Mucosa of descending colon (tissue), 3 donors: ENCODE results near the gene DIAPH2. TPM values are rescaled to one million over a fixed set of nuclear protein-coding genes. Genes with fewer than 3 reads are reported as not detected.

Source experiments
- ATAC-seq: fragments of 200-7000 bp; cut with Tn5 transposase; one replicate; pipeline ENCODE4 v1.9.1; 2020; ENCODE audit warnings: mild to moderate bottlenecking, moderate library complexity
- DNase-seq, 3 donors: peaks; one replicate each; pipeline ENCODE4 v3.0.0-alpha.2; 2020
- H3K36me3 ChIP-seq: fragments of 200-600 bp; one replicate; pipeline ENCODE4 v1.8.0; 2021; ENCODE audit warnings: low read depth, mild to moderate bottlenecking
- H3K4me1 ChIP-seq: fragments of 200-600 bp; one replicate; pipeline ENCODE4 v1.8.0; 2021; ENCODE audit warnings: low read depth, mild to moderate bottlenecking
- H3K4me3 ChIP-seq: fragments of 200-600 bp; one replicate; pipeline ENCODE4 v1.8.0; 2021; ENCODE audit warnings: mild to moderate bottlenecking
- H3K9me3 ChIP-seq: fragments of 200-600 bp; one replicate; pipeline ENCODE4 v1.8.0; 2021; ENCODE audit warnings: mild to moderate bottlenecking
- intact Hi-C, 2 donors: fragments of 100-400 bp; cut with DNase I in 1 of 2; cut with micrococcal nuclease in 1 of 2; formaldehyde crosslinking; loops; one replicate each; pipeline versions ENCODE4 v1.11.0 to v1.11.1; 2022; cut with DNase I, micrococcal nuclease
- total RNA-seq, 3 donors: library from RNA; stranded (reverse); fragmentation: NEBNext Ultra II Directional in 2 of 3; extraction: Animal tissue kit (Norgen Biotek cat#: 25700) in 2 of 3; gene quantifications; one replicate each; pipeline versions ENCODE4 v1.2.1 to v1.2.4, GENCODE V29; 2021 to 2023
- TF ChIP-seq, protein P1 (sequence below): fragments of 200-600 bp; IDR thresholded peaks from one replicate; pipeline ENCODE4 v1.8.0; 2022; ENCODE audit warnings: antibody characterized with exemption, mild to moderate bottlenecking
- donor health status: DM: no; HTN: no; CAD: no; lungs with moderate emphysema.
- donor health status: DM: no; HTN: no; CAD: no.
- donor health status: DM: no; HTN: yes; CAD: no.

Gene DIAPH2
- total RNA-seq, 3 donors from 2014 or later: 26.7 to 40.2 (median 29.6) TPM

DNA sequence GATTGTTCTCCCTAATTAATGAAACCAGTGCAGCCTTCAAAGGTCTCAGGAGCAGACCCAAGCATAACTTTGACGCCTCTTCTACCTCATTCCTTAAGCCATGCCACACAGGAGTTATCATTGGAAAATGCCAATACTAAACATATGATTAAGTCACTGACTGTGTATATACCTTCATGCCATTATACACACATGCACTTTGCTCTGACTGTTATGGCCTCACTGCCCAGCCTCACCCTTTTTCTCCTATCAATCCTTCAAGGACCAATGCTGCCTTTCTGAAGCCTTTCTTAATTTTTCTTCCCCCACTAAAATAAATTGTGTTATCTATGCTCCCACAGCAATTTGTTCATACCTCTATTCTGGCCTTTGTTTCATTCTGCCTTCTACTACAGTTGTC is 924.7 kb downstream of the DIAPH2 start:
- intact Hi-C loops: no loop called here
- TF ChIP-seq, protein P1, sequence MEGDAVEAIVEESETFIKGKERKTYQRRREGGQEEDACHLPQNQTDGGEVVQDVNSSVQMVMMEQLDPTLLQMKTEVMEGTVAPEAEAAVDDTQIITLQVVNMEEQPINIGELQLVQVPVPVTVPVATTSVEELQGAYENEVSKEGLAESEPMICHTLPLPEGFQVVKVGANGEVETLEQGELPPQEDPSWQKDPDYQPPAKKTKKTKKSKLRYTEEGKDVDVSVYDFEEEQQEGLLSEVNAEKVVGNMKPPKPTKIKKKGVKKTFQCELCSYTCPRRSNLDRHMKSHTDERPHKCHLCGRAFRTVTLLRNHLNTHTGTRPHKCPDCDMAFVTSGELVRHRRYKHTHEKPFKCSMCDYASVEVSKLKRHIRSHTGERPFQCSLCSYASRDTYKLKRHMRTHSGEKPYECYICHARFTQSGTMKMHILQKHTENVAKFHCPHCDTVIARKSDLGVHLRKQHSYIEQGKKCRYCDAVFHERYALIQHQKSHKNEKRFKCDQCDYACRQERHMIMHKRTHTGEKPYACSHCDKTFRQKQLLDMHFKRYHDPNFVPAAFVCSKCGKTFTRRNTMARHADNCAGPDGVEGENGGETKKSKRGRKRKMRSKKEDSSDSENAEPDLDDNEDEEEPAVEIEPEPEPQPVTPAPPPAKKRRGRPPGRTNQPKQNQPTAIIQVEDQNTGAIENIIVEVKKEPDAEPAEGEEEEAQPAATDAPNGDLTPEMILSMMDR: no peak
- H3K4me3 ChIP-seq: no peak overlapping the region
- ATAC-seq (peak; percentile 71), DNase-seq (no peak)
- H3K9me3 ChIP-seq: no peaks in the 10 kb centered on the region
- H3K36me3 ChIP-seq: no peaks in the 10 kb centered on the region
- no peaks in the 10 kb centered on the region for H3K4me1 ChIP-seq

DNA sequence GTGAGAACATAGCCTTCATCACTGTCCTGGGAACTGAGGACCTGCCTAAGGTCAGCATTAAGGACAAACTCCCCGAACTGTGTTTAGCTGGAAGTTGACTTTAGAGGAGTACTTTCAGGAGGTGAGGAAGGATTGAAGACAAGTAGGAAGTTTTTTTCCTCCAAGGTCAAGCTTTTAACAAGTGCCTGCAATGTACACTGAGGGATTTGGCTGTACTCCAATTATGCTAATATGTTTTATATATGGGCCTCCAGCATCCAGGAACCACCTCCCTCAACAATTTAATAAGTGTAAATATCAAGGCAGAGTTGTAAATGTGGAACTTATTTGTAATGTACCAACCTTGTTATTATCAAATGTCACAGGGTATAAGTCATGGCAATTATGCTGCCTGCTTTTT is 925.3 kb downstream of the DIAPH2 start:
- H3K4me1 ChIP-seq: no peaks in the 10 kb centered on the region
- intact Hi-C loops: no loop called here
- no peaks in the 10 kb centered on the region for H3K36me3 ChIP-seq
- peak; percentile 52 for ATAC-seq
- H3K9me3 ChIP-seq: no peaks in the 10 kb centered on the region
- DNase-seq: no peak
- TF ChIP-seq, protein P1: no peak
- H3K4me3 ChIP-seq: no peak overlapping the region

DNA sequence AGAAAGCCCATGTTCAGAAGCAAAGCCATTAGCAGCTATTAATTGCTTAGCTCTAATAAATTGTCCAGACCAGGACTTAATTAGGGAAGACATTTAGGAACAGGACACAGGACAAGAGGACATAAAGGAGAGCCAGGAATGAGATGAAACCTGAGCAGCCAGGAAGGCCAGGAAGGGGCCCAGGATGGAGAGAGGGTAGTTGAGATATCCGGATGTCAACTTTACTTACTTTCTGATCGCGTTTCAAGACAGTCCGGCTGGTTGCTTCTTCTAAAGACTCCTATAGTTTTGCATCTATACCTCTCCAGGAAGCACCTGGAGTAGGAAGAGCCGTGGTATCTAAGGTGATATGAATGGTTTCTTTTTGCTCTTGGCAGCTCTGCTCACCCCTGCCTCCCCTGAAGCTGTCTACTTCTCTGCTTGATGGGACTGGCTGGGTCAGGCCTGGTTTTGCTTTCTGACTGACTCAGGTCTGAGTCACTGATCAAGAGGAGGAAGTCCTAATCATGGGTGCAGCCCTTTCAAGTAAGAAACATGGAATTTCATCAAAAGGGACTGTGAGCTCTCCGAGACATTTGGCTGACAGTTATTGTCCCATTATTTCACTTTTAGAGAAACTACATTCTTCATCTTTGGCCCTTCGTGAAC is 932.4 kb downstream of the DIAPH2 start:
- peak; percentile 60 for ATAC-seq
- H3K4me3 ChIP-seq: no peak overlapping the region
- H3K4me1 ChIP-seq: no peaks in the 10 kb centered on the region
- TF ChIP-seq, protein P1: no peak
- H3K36me3 ChIP-seq: no peaks in the 10 kb centered on the region
- intact Hi-C loops: no loop called here
- no peak for DNase-seq
- H3K9me3 ChIP-seq: no peaks in the 10 kb centered on the region

DNA sequence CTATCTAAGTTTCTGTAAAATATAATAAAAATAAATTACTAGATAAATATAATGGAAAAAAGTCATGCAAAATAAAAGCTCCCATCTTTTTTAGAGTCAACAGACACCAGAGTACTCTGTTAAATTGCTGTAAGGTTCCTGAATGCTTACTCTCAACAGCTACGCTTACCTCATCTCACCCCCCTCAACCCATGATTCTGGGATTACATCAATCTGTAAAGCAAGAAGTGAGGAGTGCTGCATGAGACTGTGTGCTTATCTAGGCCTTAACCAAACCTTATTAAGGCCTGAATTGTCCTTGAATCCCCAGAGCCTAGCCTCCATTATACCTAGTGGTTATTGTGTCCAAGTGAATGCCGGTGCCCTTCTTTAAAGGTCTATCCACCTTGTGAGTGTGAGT is 934.9 kb downstream of the DIAPH2 start:
- intact Hi-C loops: no loop called here
- TF ChIP-seq, protein P1: no peak
- DNase-seq (no peak), ATAC-seq (no peak)
- Histone ChIP-seq H3K9me3 (no peaks in the 10 kb centered on the region), H3K4me1 (no peaks in the 10 kb centered on the region), H3K36me3 (no peaks in the 10 kb centered on the region), H3K4me3 (no peak overlapping the region)

DNA sequence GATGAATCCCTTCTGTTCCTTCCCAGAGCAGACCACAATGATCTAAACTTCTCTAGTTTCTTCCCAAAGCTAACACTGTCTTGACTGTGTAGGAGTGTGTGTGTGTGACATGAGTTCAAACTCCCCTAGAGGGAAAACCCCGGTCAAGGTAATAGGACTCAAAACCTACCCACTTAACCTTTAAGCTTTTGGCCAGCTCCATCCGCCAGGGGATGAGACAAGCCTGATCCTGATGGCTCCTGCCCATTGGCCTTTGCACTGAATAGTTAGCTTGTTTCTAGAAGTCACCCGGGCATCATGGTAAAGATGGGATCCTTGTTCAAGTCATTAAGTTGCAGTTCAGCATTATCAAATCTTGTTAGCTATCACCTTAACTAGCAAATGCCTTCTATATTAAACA is 937.5 kb downstream of the DIAPH2 start:
- Histone ChIP-seq H3K9me3 (no peaks in the 10 kb centered on the region), H3K36me3 (no peaks in the 10 kb centered on the region), H3K4me3 (no peak overlapping the region), H3K4me1 (no peaks in the 10 kb centered on the region)
- DNase-seq (no peak), ATAC-seq (no peak)
- intact Hi-C loops: no loop called here
- TF ChIP-seq, protein P1: no peak

DNA sequence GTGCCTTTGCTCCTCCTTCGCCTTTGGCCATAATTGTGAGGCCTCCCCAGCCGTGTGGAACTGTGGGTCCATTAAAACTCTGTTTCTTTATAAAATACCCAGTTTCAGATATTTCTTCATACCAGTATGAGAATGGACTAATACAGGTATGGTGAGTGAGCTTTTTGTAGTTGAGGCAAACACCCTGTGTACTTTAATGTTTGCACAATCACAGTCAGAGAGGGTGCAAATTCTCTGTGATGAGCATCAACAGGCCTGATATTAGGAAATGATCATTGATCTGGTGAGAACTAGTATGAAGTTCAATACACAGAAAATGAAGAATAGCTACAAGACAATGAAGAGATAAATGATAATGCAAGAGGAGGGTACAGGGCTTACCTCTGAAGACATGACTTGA is 943.7 kb downstream of the DIAPH2 start:
- TF ChIP-seq, protein P1: no peak
- no peaks in the 10 kb centered on the region for H3K36me3 ChIP-seq
- ATAC-seq (no peak), DNase-seq (no peak)
- no peaks in the 10 kb centered on the region for H3K9me3 ChIP-seq
- H3K4me3 ChIP-seq: no peak overlapping the region
- H3K4me1 ChIP-seq: no peaks in the 10 kb centered on the region
- intact Hi-C loops: no loop called here
